HFF-Myc (cell line): Measurements from ENCODE around the gene ECM1.

Source experiments
- DNase-seq: peaks from one replicate; pipeline ENCODE4 v3.0.0-alpha.2; 2011; ENCODE audit warnings: low read depth; ENCODE audit errors: extremely low read depth
- H3K4me3 ChIP-seq: replicated peaks from 2 replicates; pipeline ENCODE4 v1.5.1; 2011; ENCODE audit warnings: low read depth, mild to moderate bottlenecking, control low read depth, low read length
- TF ChIP-seq, protein P1 (sequence below): IDR thresholded peaks from 2 replicates; pipeline ENCODE4 v1.5.1; 2012; ENCODE audit warnings: mild to moderate bottlenecking, low read depth, low read length, control low read depth; ENCODE audit errors: missing control alignments

ECM1 gene

DNA sequence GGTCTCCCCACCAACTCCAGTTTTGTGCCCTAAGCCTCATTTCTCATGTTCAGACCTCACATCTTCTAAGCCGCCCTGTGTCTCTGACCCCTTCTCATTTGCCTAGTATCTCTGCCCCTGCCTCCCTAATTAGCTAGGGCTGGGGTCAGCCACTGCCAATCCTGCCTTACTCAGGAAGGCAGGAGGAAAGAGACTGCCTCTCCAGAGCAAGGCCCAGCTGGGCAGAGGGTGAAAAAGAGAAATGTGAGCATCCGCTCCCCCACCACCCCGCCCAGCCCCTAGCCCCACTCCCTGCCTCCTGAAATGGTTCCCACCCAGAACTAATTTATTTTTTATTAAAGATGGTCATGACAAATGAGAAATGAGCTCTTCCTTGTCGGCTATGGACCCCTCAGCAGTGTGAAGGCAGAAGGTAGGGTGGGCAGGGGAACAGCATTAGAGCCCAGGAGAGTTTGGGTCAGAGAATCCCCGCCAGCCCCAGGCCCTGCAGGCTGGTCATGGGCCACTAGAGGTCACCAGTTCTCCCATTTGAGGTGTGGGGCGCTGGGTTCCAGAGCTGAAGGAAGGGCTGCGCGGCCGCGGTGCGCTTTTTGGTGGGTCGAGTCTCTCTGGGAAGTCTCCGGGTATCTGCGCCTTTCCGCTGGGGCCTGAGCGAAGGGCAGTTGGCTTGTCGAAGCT, 52.8 kb downstream of the ECM1 start:
- peak; percentile 71 for DNase-seq
- TF ChIP-seq, protein P1, sequence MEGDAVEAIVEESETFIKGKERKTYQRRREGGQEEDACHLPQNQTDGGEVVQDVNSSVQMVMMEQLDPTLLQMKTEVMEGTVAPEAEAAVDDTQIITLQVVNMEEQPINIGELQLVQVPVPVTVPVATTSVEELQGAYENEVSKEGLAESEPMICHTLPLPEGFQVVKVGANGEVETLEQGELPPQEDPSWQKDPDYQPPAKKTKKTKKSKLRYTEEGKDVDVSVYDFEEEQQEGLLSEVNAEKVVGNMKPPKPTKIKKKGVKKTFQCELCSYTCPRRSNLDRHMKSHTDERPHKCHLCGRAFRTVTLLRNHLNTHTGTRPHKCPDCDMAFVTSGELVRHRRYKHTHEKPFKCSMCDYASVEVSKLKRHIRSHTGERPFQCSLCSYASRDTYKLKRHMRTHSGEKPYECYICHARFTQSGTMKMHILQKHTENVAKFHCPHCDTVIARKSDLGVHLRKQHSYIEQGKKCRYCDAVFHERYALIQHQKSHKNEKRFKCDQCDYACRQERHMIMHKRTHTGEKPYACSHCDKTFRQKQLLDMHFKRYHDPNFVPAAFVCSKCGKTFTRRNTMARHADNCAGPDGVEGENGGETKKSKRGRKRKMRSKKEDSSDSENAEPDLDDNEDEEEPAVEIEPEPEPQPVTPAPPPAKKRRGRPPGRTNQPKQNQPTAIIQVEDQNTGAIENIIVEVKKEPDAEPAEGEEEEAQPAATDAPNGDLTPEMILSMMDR, result peak; percentile 86
- peak overlapping the region; percentile 48 for H3K4me3 ChIP-seq

DNA sequence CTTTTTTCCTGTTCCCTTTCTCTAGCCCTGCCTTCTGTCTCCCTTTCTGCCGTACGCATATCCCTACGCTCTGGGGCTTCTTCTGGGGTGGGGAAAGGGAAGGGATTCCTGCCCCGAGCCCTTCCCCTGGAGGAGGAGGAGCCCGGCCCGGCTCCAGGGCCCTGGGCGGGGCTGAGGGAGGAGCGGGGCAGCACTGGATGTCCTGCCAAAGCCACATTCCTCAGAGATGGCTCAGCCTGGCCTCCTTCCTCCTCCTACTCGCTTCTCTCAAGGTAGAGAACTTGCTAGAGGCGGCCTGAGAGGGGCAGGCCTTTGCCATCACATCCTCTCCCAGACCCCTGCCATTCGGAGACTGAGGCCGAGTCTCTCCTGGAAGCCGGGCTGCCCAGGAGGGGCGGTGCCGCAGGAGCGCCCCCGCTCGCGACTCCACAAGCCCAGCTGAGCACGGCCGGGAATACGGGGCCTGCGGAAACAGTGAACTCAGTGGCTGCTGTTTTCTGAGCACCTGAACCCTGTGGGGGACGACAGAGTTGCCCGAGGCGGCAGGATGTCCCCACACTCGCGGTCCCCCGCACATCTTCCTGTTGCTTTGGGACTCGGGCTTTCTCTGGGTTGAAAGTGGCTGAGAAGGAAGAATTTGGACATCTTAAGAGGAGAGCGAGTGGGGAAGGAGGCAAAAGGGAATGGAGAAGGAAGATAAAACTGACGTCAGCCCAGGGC, 53.5 kb downstream of the ECM1 start:
- TF ChIP-seq, protein P1, result no peak
- DNase-seq, result peak; percentile 98
- peak overlapping the region; percentile 48 for H3K4me3 ChIP-seq

DNA sequence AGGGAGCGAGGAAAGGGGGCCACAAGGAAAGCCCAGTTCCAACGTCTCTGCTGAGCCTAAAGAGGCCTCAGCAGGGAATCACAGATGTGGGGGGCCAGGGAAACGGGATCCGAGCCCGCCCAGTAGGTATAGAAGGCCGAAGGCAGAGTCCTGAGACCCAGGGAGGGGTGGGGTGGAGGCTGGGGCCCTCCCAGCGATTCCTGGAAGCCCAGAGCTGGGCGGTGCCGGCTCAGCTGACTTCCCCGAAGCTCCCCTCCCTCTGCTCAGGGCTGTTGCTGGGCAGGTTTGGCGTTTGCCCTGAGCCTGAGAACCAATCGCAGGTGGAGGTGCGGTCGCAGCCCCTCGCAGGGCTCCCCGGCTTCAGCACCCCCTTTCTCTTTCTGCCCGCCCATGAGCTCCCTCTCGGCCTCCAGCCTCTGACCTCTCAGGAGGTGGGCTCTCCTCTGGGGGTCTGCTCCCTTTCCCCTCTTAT, 54.1 kb downstream of the ECM1 start:
- TF ChIP-seq, protein P1, result no peak
- DNase-seq, result peak; percentile 71

DNA sequence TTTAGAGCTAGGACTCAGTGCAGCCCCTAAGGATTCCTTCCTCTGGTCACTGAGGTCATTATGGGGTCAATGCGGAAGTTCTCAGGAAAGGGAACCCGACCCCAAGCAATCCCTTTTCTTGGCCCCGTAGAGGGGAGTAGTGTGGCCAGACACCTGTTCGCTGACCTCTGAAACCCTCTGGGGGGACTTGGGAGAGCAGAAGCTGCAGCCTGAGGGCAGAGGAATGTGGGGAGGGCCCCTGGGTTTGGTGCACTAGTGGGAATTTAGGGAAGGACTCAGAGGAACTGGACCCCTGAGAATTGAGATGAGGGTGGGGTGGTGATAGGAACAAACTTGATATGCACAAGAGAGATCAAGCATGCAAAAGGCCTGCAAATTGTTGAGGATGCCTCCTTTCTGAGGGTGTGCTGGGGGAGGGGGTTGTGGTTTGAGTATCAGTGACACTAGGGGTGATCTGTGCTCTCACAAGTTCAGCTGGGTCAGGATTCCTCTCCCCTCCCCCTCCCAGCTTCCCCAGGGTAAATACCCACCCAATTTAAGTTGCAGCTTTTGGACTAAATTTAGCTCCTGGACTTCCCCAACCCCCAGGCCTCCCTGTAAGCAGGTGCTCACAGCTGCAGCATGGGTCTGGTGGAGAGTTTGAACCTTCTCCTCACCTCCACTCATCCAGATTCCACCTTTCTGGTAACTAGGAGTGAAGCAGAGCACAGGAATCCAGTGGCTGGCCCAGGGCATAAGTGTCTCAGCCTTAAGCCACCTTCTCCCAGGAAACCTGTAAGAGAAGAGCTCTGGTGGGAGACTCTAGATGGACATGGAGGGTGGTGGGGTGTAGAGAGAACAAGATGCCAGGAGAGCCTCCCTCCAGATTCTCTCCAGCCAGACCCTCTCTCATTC, 54.8 kb downstream of the ECM1 start:
- TF ChIP-seq, protein P1, result no peak
- no peak for DNase-seq
- peak overlapping the region; percentile 48 for H3K4me3 ChIP-seq

More for the DNA sequence above, 54.1 kb downstream of the ECM1 start:
- peak overlapping the region; percentile 48 for H3K4me3 ChIP-seq
